IMR-90 (cell line): ENCODE measurements around the gene FOLR2. TPM values are rescaled to one million over a fixed set of nuclear protein-coding genes. Genes with fewer than 3 reads are reported as not detected.

Source experiments
- ATAC-seq: fragments of 200-7000 bp; cut with Tn5 transposase; 2 replicates; pipeline ENCODE4 v1.9.1; 2020; ENCODE audit warnings: low read depth, mild to moderate bottlenecking, moderate library complexity
- BruUV-seq: library from RNA; stranded (reverse); fragments of 400-500 nt; replicated peaks from 2 replicates; lab custom pipeline; 2021; lab: Mats Ljungman, UMichigan
- CTCF ChIA-PET: fragments of 300-600 bp; formaldehyde crosslinking; extraction: SDS; loops from one replicate; lab custom pipeline; 2021; ENCODE audit warnings: antibody characterized with exemption; lab: Yijun Ruan, JAX
- POLR2A ChIA-PET: fragments of 300-600 bp; sonication (Branson Sonifier 250); formaldehyde crosslinking; loops from one replicate; lab custom pipeline; 2022; ENCODE audit warnings: antibody characterized with exemption; ENCODE audit not compliant: unreplicated experiment; lab: Charles Lee
- DNase-seq: peaks from one replicate; pipeline ENCODE4 v3.0.0; 2013
- H2AFZ ChIP-seq: replicated peaks from 2 replicates; pipeline ENCODE3; 2013; ENCODE audit warnings: low read length, mild to moderate bottlenecking; ENCODE audit not compliant: poor library complexity
- H2AK5ac ChIP-seq: 2 replicates; pipeline ENCODE4 v1.6.1; 2013; ENCODE audit warnings: low read depth, low read length, inconsistent platforms
- H2AK9ac ChIP-seq: replicated peaks from 2 replicates; pipeline ENCODE3; 2013; ENCODE audit warnings: mild to moderate bottlenecking, low read depth, low read length, moderate library complexity; ENCODE audit not compliant: poor library complexity
- H2BK120ac ChIP-seq: 2 replicates; pipeline ENCODE4 v1.6.1; 2013; ENCODE audit warnings: low read depth, low read length, inconsistent platforms
- H2BK15ac ChIP-seq: 3 replicates; pipeline ENCODE4 v1.6.1; 2013; ENCODE audit warnings: low read depth, low read length, inconsistent platforms
- H2BK20ac ChIP-seq: 2 replicates; pipeline ENCODE4 v1.6.1; 2013; ENCODE audit warnings: low read depth, mild to moderate bottlenecking, inconsistent platforms, low read length, moderate library complexity
- H2BK5ac ChIP-seq: 2 replicates; pipeline ENCODE4 v1.6.1; 2013; ENCODE audit warnings: mild to moderate bottlenecking, low read depth, low read length, inconsistent platforms; ENCODE audit not compliant: poor library complexity, severe bottlenecking
- H3K14ac ChIP-seq: replicated peaks from 2 replicates; pipeline ENCODE4 v1.6.1; 2013; ENCODE audit warnings: low read depth, low read length, inconsistent platforms
- H3K18ac ChIP-seq: 2 replicates; pipeline ENCODE4 v1.6.1; 2013; ENCODE audit warnings: low read depth, low read length, control low read depth
- H3K23ac ChIP-seq: 2 replicates; pipeline ENCODE4 v1.6.1; 2013; ENCODE audit warnings: low read depth, low read length, inconsistent platforms
- H3K27ac ChIP-seq: 2 replicates; pipeline ENCODE4 v1.5.1; 2013; ENCODE audit warnings: mild to moderate bottlenecking, control low read depth, low read length; ENCODE audit not compliant: insufficient read depth
- H3K27me3 ChIP-seq: 2 replicates; pipeline ENCODE4 v1.6.1; 2013; ENCODE audit warnings: low read length; ENCODE audit not compliant: control insufficient read depth, insufficient read depth
- H3K36me3 ChIP-seq: 2 replicates; pipeline ENCODE4 v1.6.1; 2013; ENCODE audit warnings: low read length, mixed read lengths; ENCODE audit not compliant: control insufficient read depth, insufficient read depth
- H3K4ac ChIP-seq: 2 replicates; pipeline ENCODE4 v1.6.1; 2013; ENCODE audit warnings: low read depth, low read length, inconsistent platforms
- H3K4me1 ChIP-seq: 2 replicates; pipeline ENCODE4 v1.6.1; 2013; ENCODE audit warnings: low read length, mixed read lengths; ENCODE audit not compliant: control insufficient read depth, insufficient read depth
- H3K4me2 ChIP-seq: 2 replicates; pipeline ENCODE4 v1.6.1; 2013; ENCODE audit warnings: low read depth, mild to moderate bottlenecking, control low read depth, low read length, moderate library complexity
- H3K4me3 ChIP-seq: 2 replicates; pipeline ENCODE4 v1.5.1; 2013; ENCODE audit warnings: low read depth, mild to moderate bottlenecking, control low read depth, low read length, moderate library complexity; ENCODE audit not compliant: insufficient read depth
- H3K56ac ChIP-seq: 2 replicates; pipeline ENCODE4 v1.6.1; 2013; ENCODE audit warnings: low read length, inconsistent platforms; ENCODE audit not compliant: insufficient read depth; ENCODE audit errors: extremely low read depth
- H3K79me1 ChIP-seq, 2 experiments: 2 replicates each; pipeline ENCODE4 v1.6.1; 2013; ENCODE audit warnings: low read length in 2 of 2, inconsistent platforms in 1 of 2, low read depth in 1 of 2
- H3K9ac ChIP-seq: 2 replicates; pipeline ENCODE4 v1.6.1; 2013; ENCODE audit warnings: low read depth, low read length, control low read depth
- H3K9me1 ChIP-seq: 2 replicates; pipeline ENCODE4 v1.6.1; 2013; ENCODE audit warnings: low read length, inconsistent platforms; ENCODE audit not compliant: insufficient read depth
- H3K9me3 ChIP-seq: 2 replicates; pipeline ENCODE4 v1.6.1; 2013; ENCODE audit warnings: low read length; ENCODE audit not compliant: control insufficient read depth, insufficient read depth
- H4K20me1 ChIP-seq: 2 replicates; pipeline ENCODE4 v1.6.1; 2013; ENCODE audit warnings: low read length, inconsistent platforms; ENCODE audit not compliant: insufficient read depth
- H4K5ac ChIP-seq: 2 replicates; pipeline ENCODE4 v1.6.1; 2013; ENCODE audit warnings: mild to moderate bottlenecking, low read depth, low read length, control low read depth
- H4K8ac ChIP-seq, 2 experiments: 2 replicates each; pipeline ENCODE4 v1.6.1; 2013; ENCODE audit warnings: low read depth in 2 of 2, low read length in 2 of 2, control low read depth in 1 of 2, inconsistent platforms in 1 of 2
- H4K91ac ChIP-seq: 2 replicates; pipeline ENCODE4 v1.6.1; 2013; ENCODE audit warnings: low read depth, low read length, inconsistent platforms; ENCODE audit not compliant: insufficient read depth
- BHLHE40 ChIP-seq: fragments of 150-350 bp; IDR thresholded peaks from 2 replicates; pipeline ENCODE4 v1.6.1; 2016; ENCODE audit warnings: mild to moderate bottlenecking, low read depth, low read length
- CEBPB ChIP-seq: IDR thresholded peaks from 2 replicates; pipeline ENCODE4 v1.6.1; 2012; ENCODE audit warnings: low read depth, low read length, improper control_type of control experiment
- CHD1 ChIP-seq: IDR thresholded peaks from 2 replicates; pipeline ENCODE4 v1.6.1; 2012; ENCODE audit warnings: low read depth, low read length, improper control_type of control experiment
- FOS ChIP-seq: fragments of 150-350 bp; IDR thresholded peaks from 2 replicates; pipeline ENCODE4 v1.6.1; 2016; ENCODE audit warnings: low read depth, low read length
- MAFK ChIP-seq: IDR thresholded peaks from 2 replicates; pipeline ENCODE4 v1.6.1; 2012; ENCODE audit warnings: low read depth, low read length, improper control_type of control experiment
- MAZ ChIP-seq: IDR thresholded peaks from 2 replicates; pipeline ENCODE4 v1.6.1; 2012; ENCODE audit warnings: low read depth, mild to moderate bottlenecking, low read length, improper control_type of control experiment, moderate library complexity, borderline replicate concordance
- MXI1 ChIP-seq: IDR thresholded peaks from 2 replicates; pipeline ENCODE4 v1.6.1; 2012; ENCODE audit warnings: low read depth, mild to moderate bottlenecking, low read length, moderate library complexity, borderline replicate concordance
- NFE2L2 ChIP-seq: fragments of 150-350 bp; IDR thresholded peaks from 2 replicates; pipeline ENCODE4 v1.6.1; 2016; ENCODE audit warnings: low read depth, mild to moderate bottlenecking, low read length
- POLR2A ChIP-seq: IDR thresholded peaks from 2 replicates; pipeline ENCODE4 v1.6.1; 2012; ENCODE audit warnings: mild to moderate bottlenecking, low read depth, low read length
- RAD21 ChIP-seq: IDR thresholded peaks from 2 replicates; pipeline ENCODE4 v1.6.1; 2012; ENCODE audit warnings: low read length, improper control_type of control experiment
- RCOR1 ChIP-seq: IDR thresholded peaks from 2 replicates; pipeline ENCODE4 v1.6.1; 2012; ENCODE audit warnings: mild to moderate bottlenecking, low read length, improper control_type of control experiment; ENCODE audit not compliant: insufficient replicate concordance
- RFX5 ChIP-seq: IDR thresholded peaks from 2 replicates; pipeline ENCODE4 v1.8.0; 2012; ENCODE audit warnings: low read depth, mild to moderate bottlenecking, low read length, moderate library complexity
- SMC3 ChIP-seq: fragments of 150-350 bp; IDR thresholded peaks from 2 replicates; pipeline ENCODE4 v1.6.1; 2016; ENCODE audit warnings: low read depth, mild to moderate bottlenecking, antibody characterized with exemption, low read length, moderate library complexity
- WGBS, 2 experiments: methylation state at CpG; one replicate each; pipeline versions ENCODE4 v1.1.5 to v1.1.7; 2013; ENCODE audit warnings: missing lambda C conversion rate in 2 of 2; ENCODE audit not compliant: insufficient read length in 1 of 2; ENCODE audit errors: extremely low coverage in 2 of 2; 5-methylcytosine and 5-hydroxymethylcytosine counted together
- dilution Hi-C: fragments of 300-500 bp; cut with HindIII; formaldehyde crosslinking; loops from one replicate; pipeline ENCODE4 v1.14.3; 2018; ENCODE audit warnings: low sequenced_read_pairs; ENCODE audit not compliant: unreplicated experiment
- in situ Hi-C: fragments of 300-500 bp; cut with MboI; formaldehyde crosslinking; loops from 3 replicates; pipeline ENCODE4 v1.14.3; 2019; ENCODE audit warnings: low sequenced_read_pairs, inconsistent platforms, mixed read lengths
- intact Hi-C: fragments of 100-400 bp; cut with micrococcal nuclease; formaldehyde crosslinking; loops from 2 replicates; pipeline ENCODE4 v1.10.0; 2022
- polyA plus RNA-seq, 3 experiments: library from polyadenylated mRNA; depleted of rRNA; stranded (reverse); fragments of >200 nt; gene quantifications; 2 replicates each; pipeline ENCODE4 v1.2.3, GENCODE V29; 2012; ENCODE audit warnings: low replicate concordance in 1 of 3
- total RNA-seq: library from RNA; depleted of rRNA; stranded (reverse); fragments of >200 nt; gene quantifications from 2 replicates; pipeline ENCODE4 v1.2.3, GENCODE V29; 2012
- TF ChIP-seq, protein P1 (sequence below): fragments of 150-350 bp; IDR thresholded peaks from 2 replicates; pipeline ENCODE4 v1.6.1; 2017; ENCODE audit warnings: mild to moderate bottlenecking, antibody characterized with exemption, low read length, low read depth
- TF ChIP-seq, protein P2 (sequence below): conservative IDR thresholded peaks from 2 replicates; pipeline ENCODE4 v1.5.1; 2012; ENCODE audit warnings: mild to moderate bottlenecking, low read depth, low read length, improper control_type of control experiment

FOLR2 gene
- total and polyA plus RNA-seq, 2 of the 4 experiments (the other 2 are of a cell fraction) = not detected

DNA sequence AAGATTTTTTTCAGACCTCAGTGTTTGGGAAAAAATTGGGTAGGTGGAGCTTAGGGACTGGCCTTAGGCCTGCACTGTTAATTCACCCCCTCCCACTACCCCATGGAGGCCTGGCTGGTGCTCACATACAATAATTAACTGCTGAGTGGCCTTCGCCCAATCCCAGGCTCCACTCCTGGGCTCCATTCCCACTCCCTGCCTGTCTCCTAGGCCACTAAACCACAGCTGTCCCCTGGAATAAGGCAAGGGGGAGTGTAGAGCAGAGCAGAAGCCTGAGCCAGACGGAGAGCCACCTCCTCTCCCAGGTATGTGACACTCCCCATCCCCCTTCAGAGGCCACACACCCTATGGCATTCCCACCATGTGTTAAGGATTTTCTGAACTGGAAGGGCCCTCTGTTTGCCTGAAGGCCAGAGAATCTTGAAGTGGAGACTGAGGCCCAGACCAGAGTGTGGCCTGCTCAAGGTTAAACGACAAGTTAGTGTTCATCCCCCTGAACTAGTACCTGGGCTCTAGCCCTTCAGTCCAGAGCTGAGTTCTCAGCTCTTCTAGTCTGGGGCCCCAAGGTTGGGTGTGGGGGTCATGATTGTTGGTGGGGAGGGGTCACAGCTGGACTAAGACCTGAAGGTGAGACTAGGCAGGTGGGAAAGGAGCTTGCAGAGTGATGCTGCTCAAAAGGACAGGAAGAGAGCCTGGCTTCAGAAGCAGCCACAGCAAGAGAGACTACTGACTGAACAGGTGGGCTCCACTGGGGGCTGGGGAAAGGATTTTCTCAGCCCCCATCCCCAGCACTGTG lies 26.9 kb upstream of the FOLR2 start:
- DNase-seq = no peak
- no peak overlapping the region for H3K27ac ChIP-seq
- no peak overlapping the region for H4K8ac ChIP-seq
- H4K5ac ChIP-seq = no peak overlapping the region
- H3K4me2 ChIP-seq = no peak overlapping the region
- H2BK120ac ChIP-seq = no peak overlapping the region
- H3K23ac ChIP-seq = no peak overlapping the region
- ChIA-PET CTCF (interaction anchor here (1.1 kb wide), 1 partner anchor 241 kb away, joined by 3 read pairs; no protein-coding TSS in a partner anchor), POLR2A (no interaction called here)
- no peaks in the 10 kb centered on the region for H4K20me1 ChIP-seq
- no peak overlapping the region for H2AK9ac ChIP-seq
- H3K4me1 ChIP-seq = no peaks in the 10 kb centered on the region
- intact Hi-C loops (no loop called here), dilution Hi-C loops (no loop called here), in situ Hi-C loops (no loop called here)
- H3K9ac ChIP-seq = no peak overlapping the region
- no peak overlapping the region for H3K56ac ChIP-seq
- no peak overlapping the region; the same call in 1 of the 2 replicates for H3K14ac ChIP-seq
- H3K79me1 ChIP-seq = no peaks in the 10 kb centered on the region
- no peak overlapping the region for H2AK5ac ChIP-seq
- H3K4ac ChIP-seq = no peak overlapping the region
- no peaks in the 10 kb centered on the region for H3K9me3 ChIP-seq
- BruUV-seq = no TSS peak
- WGBS, 2 experiments = no CpG with 5 or more reads among the region's 3 CpGs
- no peak overlapping the region for H2AFZ ChIP-seq
- no peak overlapping the region for H3K18ac ChIP-seq
- no peak overlapping the region for H4K91ac ChIP-seq
- no peak overlapping the region for H2BK20ac ChIP-seq
- H3K27me3 ChIP-seq = peaks cover 3% of the 10 kb centered on the region; the same call in 1 of the 2 replicates
- no peaks in the 10 kb centered on the region for H3K36me3 ChIP-seq
- ATAC-seq = no peak; the same call in 1 of the 2 replicates
- H2BK5ac ChIP-seq = no peak overlapping the region
- no peak overlapping the region for H3K4me3 ChIP-seq
- H3K9me1 ChIP-seq = no peaks in the 10 kb centered on the region
- no peak overlapping the region for H2BK15ac ChIP-seq
- TF ChIP-seq MAFK (no peak), SMC3 (no peak), POLR2A (no peak), RFX5 (no peak), CHD1 (no peak), BHLHE40 (no peak), NFE2L2 (no peak), MXI1 (no peak), FOS (no peak), MAZ (no peak), CEBPB (no peak), RAD21 (no peak), RCOR1 (no peak)
- TF ChIP-seq, protein P1, sequence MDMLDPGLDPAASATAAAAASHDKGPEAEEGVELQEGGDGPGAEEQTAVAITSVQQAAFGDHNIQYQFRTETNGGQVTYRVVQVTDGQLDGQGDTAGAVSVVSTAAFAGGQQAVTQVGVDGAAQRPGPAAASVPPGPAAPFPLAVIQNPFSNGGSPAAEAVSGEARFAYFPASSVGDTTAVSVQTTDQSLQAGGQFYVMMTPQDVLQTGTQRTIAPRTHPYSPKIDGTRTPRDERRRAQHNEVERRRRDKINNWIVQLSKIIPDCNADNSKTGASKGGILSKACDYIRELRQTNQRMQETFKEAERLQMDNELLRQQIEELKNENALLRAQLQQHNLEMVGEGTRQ = no peak
- TF ChIP-seq, protein P2, sequence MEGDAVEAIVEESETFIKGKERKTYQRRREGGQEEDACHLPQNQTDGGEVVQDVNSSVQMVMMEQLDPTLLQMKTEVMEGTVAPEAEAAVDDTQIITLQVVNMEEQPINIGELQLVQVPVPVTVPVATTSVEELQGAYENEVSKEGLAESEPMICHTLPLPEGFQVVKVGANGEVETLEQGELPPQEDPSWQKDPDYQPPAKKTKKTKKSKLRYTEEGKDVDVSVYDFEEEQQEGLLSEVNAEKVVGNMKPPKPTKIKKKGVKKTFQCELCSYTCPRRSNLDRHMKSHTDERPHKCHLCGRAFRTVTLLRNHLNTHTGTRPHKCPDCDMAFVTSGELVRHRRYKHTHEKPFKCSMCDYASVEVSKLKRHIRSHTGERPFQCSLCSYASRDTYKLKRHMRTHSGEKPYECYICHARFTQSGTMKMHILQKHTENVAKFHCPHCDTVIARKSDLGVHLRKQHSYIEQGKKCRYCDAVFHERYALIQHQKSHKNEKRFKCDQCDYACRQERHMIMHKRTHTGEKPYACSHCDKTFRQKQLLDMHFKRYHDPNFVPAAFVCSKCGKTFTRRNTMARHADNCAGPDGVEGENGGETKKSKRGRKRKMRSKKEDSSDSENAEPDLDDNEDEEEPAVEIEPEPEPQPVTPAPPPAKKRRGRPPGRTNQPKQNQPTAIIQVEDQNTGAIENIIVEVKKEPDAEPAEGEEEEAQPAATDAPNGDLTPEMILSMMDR = no peak
